HCT116 (cell line): Measurements from ENCODE around the gene PRPH. TPM values are rescaled to one million over a fixed set of nuclear protein-coding genes. Genes with fewer than 3 reads are reported as not detected.
"Not testable (repeated sequence)": the region's sequence is repeated elsewhere in the genome, so short reads cannot be mapped to it uniquely, and the experiment has no call there.

Source experiments
- ATAC-seq: fragments of 200-7000 bp; cut with Tn5 transposase; 2 replicates; pipeline ENCODE4 v1.9.1; 2020; ENCODE audit warnings: mild to moderate bottlenecking, moderate library complexity
- BruUV-seq: library from RNA; stranded (reverse); fragments of 400-500 nt; replicated peaks from 2 replicates; lab custom pipeline; 2021; lab: Mats Ljungman, UMichigan
- CTCF ChIA-PET: fragments of 300-600 bp; sonication (Branson Sonifier 250); formaldehyde crosslinking; loops from one replicate; lab custom pipeline; 2021; ENCODE audit warnings: antibody characterized with exemption; lab: Charles Lee
- POLR2A ChIA-PET: fragments of 300-600, 350-600 bp; sonication (Branson Sonifier 250); formaldehyde crosslinking; loops from one replicate; lab custom pipeline; 2021; ENCODE audit warnings: antibody characterized with exemption; lab: Charles Lee
- RAD21 ChIA-PET, 2 experiments: fragments of 300-600 bp; sonication (Branson Sonifier 250); formaldehyde crosslinking; loops; one replicate each; lab custom pipeline; 2023; ENCODE audit warnings: low total read pairs in 2 of 2; ENCODE audit not compliant: uncharacterized antibody in 2 of 2, unreplicated experiment in 2 of 2, low non-redundant PET in 1 of 2; lab: Charles Lee
- DNase-seq: peaks from one replicate; pipeline ENCODE4 v3.0.0-alpha.2; 2010; ENCODE audit warnings: low read depth, low spot score
- H2AFZ ChIP-seq: fragments of 200-600 bp; shearing (Covaris generic), sonication (generic); 2 replicates; pipeline ENCODE4 v1.6.1; 2017; ENCODE audit warnings: low read depth, mixed run types, mixed read lengths, antibody characterized with exemption, low read length; ENCODE audit not compliant: poor library complexity, severe bottlenecking
- H3K27ac ChIP-seq: 2 replicates; pipeline ENCODE4 v1.5.1; 2012; ENCODE audit warnings: low read depth, low read length
- H3K27me3 ChIP-seq: fragments of 200-600 bp; sonication (generic); 2 replicates; pipeline ENCODE4 v1.6.1; 2016; ENCODE audit warnings: mixed run types, low read length, mixed read lengths; ENCODE audit not compliant: insufficient read depth
- H3K36me3 ChIP-seq, 2 experiments: fragments of 200-500 bp in 1 of 2; fragments of 200-600 bp in 1 of 2; sonication (Bioruptor generic) in 1 of 2; sonication (generic) in 1 of 2; 2 replicates each; pipeline versions ENCODE4 v1.5.1 to v1.6.1; 2014 to 2016; ENCODE audit warnings: low read length in 2 of 2, inconsistent platforms in 1 of 2, mixed read lengths in 1 of 2, mixed run types in 1 of 2; ENCODE audit not compliant: insufficient read depth in 2 of 2, control insufficient read depth in 1 of 2
- H3K4me1 ChIP-seq, 2 experiments: fragments of 200-600 bp in 1 of 2; sonication (generic) in 1 of 2; 2 replicates each; pipeline versions ENCODE4 v1.5.1 to v1.6.1; 2012 to 2017; ENCODE audit warnings: low read length in 2 of 2, inconsistent platforms in 1 of 2, mild to moderate bottlenecking in 1 of 2, mixed read lengths in 1 of 2, mixed run types in 1 of 2, moderate library complexity in 1 of 2; ENCODE audit not compliant: insufficient read depth in 2 of 2, control insufficient read depth in 1 of 2
- H3K4me2 ChIP-seq: fragments of 200-600 bp; sonication (generic); 2 replicates; pipeline ENCODE4 v1.6.1; 2017; ENCODE audit warnings: mixed run types, low read length, mixed read lengths
- H3K4me3 ChIP-seq, 2 experiments: fragments of 200-600 bp in 1 of 2; sonication (generic) in 1 of 2; replicated peaks in 1 of 2; 2 replicates each; pipeline ENCODE4 v1.5.1; 2011 to 2016; ENCODE audit warnings: low read length in 2 of 2, control low read depth in 1 of 2, low read depth in 1 of 2, mild to moderate bottlenecking in 1 of 2, mixed read lengths in 1 of 2, mixed run types in 1 of 2
- H3K79me2 ChIP-seq: fragments of 200-600 bp; sonication (generic); 2 replicates; pipeline ENCODE4 v1.6.1; 2017; ENCODE audit warnings: mild to moderate bottlenecking, mixed run types, low read length, moderate library complexity, mixed read lengths; ENCODE audit not compliant: insufficient read depth
- H3K9ac ChIP-seq: fragments of 200-600 bp; sonication (generic); 2 replicates; pipeline ENCODE4 v1.6.1; 2016; ENCODE audit warnings: low read length, mixed read lengths
- H3K9me2 ChIP-seq: fragments of 200-600 bp; sonication (generic), shearing (Covaris generic); 2 replicates; pipeline ENCODE4 v1.6.1; 2017; ENCODE audit warnings: mixed run types, mild to moderate bottlenecking, moderate library complexity; ENCODE audit not compliant: insufficient read depth
- H3K9me3 ChIP-seq, 2 experiments: fragments of 200-500 bp in 1 of 2; fragments of 200-600 bp in 1 of 2; sonication (Bioruptor generic) in 1 of 2; sonication (generic) in 1 of 2; 2 replicates each; pipeline ENCODE4 v1.6.1; 2014 to 2017; ENCODE audit warnings: low read length in 2 of 2, mixed read lengths in 2 of 2, inconsistent platforms in 1 of 2, low read depth in 1 of 2, mild to moderate bottlenecking in 1 of 2, mixed run types in 1 of 2, moderate library complexity in 1 of 2; ENCODE audit not compliant: control insufficient read depth in 1 of 2, insufficient read depth in 1 of 2
- H4K20me1 ChIP-seq: fragments of 200-600 bp; sonication (generic), shearing (Covaris generic); 2 replicates; pipeline ENCODE4 v1.6.1; 2017; ENCODE audit warnings: mixed run types, mild to moderate bottlenecking, moderate library complexity; ENCODE audit not compliant: insufficient read depth
- CTCF ChIP-seq, 3 experiments: fragments of 200-600 bp in 1 of 3; sonication (generic) in 1 of 3; IDR thresholded peaks in 2 of 3; conservative IDR thresholded peaks in 1 of 3; 2 replicates each; pipeline ENCODE4 v1.5.1; 2012 to 2017; ENCODE audit warnings: low read depth in 2 of 3, low read length in 2 of 3, antibody characterized with exemption in 1 of 3, borderline replicate concordance in 1 of 3, control low read depth in 1 of 3, mild to moderate bottlenecking in 1 of 3, mixed read lengths in 1 of 3, mixed run types in 1 of 3, moderate library complexity in 1 of 3; ENCODE audit not compliant: insufficient read depth in 1 of 3
- EGR1 ChIP-seq: IDR thresholded peaks from 2 replicates; pipeline ENCODE4 v1.6.1; 2012; ENCODE audit warnings: low read depth
- POLR2A ChIP-seq: IDR thresholded peaks from 2 replicates; pipeline ENCODE4 v1.7.0; 2011; ENCODE audit warnings: borderline replicate concordance; ENCODE audit not compliant: insufficient read depth, insufficient read length; ENCODE audit errors: extremely low read depth
- RAD21 ChIP-seq: IDR thresholded peaks from 2 replicates; pipeline ENCODE4 v1.6.1; 2012; ENCODE audit warnings: low read depth, mild to moderate bottlenecking
- SRF ChIP-seq: IDR thresholded peaks from 2 replicates; pipeline ENCODE4 v1.6.1; 2012; ENCODE audit warnings: low read depth
- intact Hi-C: fragments of 100-400 bp; cut with micrococcal nuclease; formaldehyde crosslinking; loops from 2 replicates; pipeline ENCODE4 v1.10.0; 2022
- total RNA-seq: library from RNA; stranded (reverse); gene quantifications from one replicate; pipeline ENCODE4 v1.2.1, GENCODE V29; 2021; ENCODE audit not compliant: unreplicated experiment

PRPH gene
- total RNA-seq, 1 experiment from 2014 or later = 6.7 TPM

GRCh38 chr12:49282740-49283375 lies 12.1 kb upstream of the PRPH start:
- H3K9me2 ChIP-seq, POLR2A ChIA-PET, H3K79me2 ChIP-seq, DNase-seq, H3K4me3 ChIP-seq, H3K4me2 ChIP-seq, H3K9me3 ChIP-seq, intact Hi-C loops, RAD21 ChIA-PET, H4K20me1 ChIP-seq, BruUV-seq, H3K27me3 ChIP-seq, H3K27ac ChIP-seq, H3K4me1 ChIP-seq, ATAC-seq, H2AFZ ChIP-seq, H3K9ac ChIP-seq, H3K36me3 ChIP-seq: not testable (repeated sequence)
- CTCF ChIA-PET = interaction anchor here (1.1 to 1.6 kb wide), 4 partner anchors 10 to 298 kb away, joined by 3 to 5 read pairs (median 3); partner anchors contain the start of gene DNAJC22

- Histone ChIP-seq H4K20me1 (no peaks in the 10 kb centered on the region), H3K4me3 (no peak overlapping the region), H3K9me2 (no peaks in the 10 kb centered on the region), H2AFZ (no peak overlapping the region), H3K79me2 (no peaks in the 10 kb centered on the region), H3K36me3 (no peaks in the 10 kb centered on the region), H3K27me3 (no peaks in the 10 kb centered on the region), H3K4me2 (no peak overlapping the region), H3K4me1 (peaks cover 0 to 5% of the 10 kb centered on the region in 2 experiments; a peak in 2 of 4 replicates), H3K9ac (no peak overlapping the region), H3K9me3 (no peaks in the 10 kb centered on the region), H3K27ac (no peak overlapping the region)
- no TSS peak for BruUV-seq
- CTCF ChIA-PET = interaction anchor here (1.1 to 1.6 kb wide), 3 partner anchors 9 to 297 kb away, joined by 3 to 4 read pairs (median 3); no protein-coding TSS in a partner anchor
- DNase-seq = no peak
- intact Hi-C loops = no loop called here
- TF ChIP-seq CTCF (IDR thresholded peaks at IDR 0.05 in 2 of 3, conservative IDR thresholded peaks at IDR 0.05 in 1 of 3; ENCODE audit: borderline replicate concordance in 1 of 3, insufficient read depth in 1 of 3, low read depth in 2 of 3, low read length in 2 of 3) (peak; percentile 4 to 46 (median 40); a peak in 4 of 6 replicates), POLR2A (no peak), RAD21 (no peak), EGR1 (no peak), SRF (no peak)
- peak; percentile 75 for ATAC-seq
- RAD21 ChIA-PET = no interaction called here
- POLR2A ChIA-PET = interaction anchor here (0.9 kb wide), 1 partner anchor 18 kb away, joined by 3 read pairs; no protein-coding TSS in a partner anchor
Observed at GRCh38 chr12:49283541-49284429, 11.2 kb upstream of the PRPH start.
